ENCODE results near the gene DDC.

DDC gene

DNA sequence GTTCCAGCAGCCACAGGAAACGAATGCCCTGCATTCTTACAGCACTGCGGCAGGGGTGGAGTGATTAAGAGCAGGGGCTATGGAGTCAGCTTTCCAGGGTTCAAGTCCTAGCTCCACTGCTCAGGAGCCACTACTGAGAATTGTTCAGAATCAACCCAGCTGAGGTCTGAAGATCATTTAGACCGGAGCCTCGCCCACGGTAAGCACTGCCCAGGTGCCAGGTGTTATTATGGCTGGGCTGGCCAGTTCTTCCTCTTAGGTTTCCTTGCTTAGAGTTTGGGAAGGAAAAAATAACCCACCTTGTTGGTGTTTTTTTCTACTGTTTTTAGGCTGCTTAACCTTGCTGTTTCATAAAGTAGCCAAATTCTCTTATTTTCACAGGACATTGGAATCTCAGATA, 110.2 kb downstream of the DDC start:
- DNase-seq (ENCODE audit: low read depth): no peak

DNA sequence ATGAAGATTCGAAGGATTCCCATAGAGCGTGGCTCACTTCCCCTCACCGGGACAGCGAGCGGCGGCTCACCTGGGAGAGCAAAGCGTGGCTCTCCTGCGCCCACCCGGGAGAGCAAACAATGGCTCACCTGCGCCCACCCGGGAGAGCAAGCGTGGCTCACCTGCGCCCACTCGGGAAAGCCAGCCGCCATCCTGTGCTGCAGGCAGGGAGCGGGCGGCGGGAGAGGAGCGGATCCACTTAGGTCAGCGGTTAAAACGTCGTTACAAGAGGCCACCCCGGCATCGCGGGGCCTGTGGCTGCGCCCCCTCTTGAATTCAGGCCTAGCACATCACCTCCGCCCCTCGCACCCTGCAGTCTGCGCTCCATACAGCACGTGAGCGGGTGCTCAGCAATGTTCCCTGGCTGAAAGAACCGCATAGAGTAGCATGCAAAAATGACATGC, 114.6 kb downstream of the DDC start:
- no peak for DNase-seq (ENCODE audit: low read depth)

- DNase-seq (ENCODE audit: low read depth): peak; percentile 62
Measured at GRCh38 chr7:50449881-50450589, 115.2 kb downstream of the DDC start, which contains the start of gene FIGNL1. FIGNL1 (minus strand) TSS chr7:50450350; CDS start chr7:50447287, 3,063 bp downstream.

GRCh38 chr7:50449501-50449880, 115.7 kb downstream of the DDC start:
- no peak for DNase-seq (ENCODE audit: low read depth)

DNA sequence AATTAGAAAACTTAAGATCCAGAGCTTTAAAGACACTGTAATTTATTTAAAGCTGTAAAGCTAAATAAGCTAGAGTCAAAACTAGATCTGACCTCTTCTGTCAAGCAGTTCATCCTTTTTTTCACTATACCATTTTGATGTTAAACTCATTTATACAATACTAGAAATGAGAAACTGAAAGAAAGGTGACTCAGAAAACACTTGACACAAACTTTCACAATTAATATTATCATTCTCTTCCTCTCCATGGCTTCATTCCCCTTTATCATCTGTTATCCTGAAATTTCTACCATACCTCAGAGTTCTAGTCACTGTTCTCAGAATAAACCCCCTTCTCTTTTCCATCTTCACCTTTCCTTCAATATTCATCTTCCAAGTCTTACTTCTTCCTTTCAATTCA, 116.4 kb downstream of the DDC start:
- no peak for DNase-seq (ENCODE audit: low read depth)

GRCh38 chr7:50446542-50446960, 118.7 kb downstream of the DDC start:
- DNase-seq (ENCODE audit: low read depth): no peak

GRCh38 chr7:50436133-50436806, 128.9 kb downstream of the DDC start:
- no peak for DNase-seq (ENCODE audit: low read depth)

GRCh38 chr7:50431722-50432305, 133.4 kb downstream of the DDC start:
- no peak for DNase-seq (ENCODE audit: low read depth)

DNA sequence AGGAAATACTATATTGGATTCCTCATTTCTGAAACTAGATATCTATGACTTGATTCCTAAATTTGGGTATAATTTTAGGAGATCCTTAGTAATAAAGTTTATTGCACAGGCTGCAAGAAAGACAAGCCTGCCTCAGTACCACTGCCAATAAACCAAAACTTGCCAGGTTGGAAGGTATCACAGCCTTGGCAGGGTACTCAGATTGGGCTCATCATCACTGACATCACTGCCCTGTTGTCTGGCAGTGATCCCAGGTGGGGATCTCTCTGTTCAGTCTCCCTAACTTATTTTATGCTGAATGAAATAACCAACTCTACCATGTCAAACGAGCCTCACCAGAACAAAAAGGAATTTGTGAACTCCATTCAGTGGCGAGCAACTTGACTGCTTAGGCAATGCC, 133.9 kb downstream of the DDC start:
- no peak for DNase-seq (ENCODE audit: low read depth)

DNA sequence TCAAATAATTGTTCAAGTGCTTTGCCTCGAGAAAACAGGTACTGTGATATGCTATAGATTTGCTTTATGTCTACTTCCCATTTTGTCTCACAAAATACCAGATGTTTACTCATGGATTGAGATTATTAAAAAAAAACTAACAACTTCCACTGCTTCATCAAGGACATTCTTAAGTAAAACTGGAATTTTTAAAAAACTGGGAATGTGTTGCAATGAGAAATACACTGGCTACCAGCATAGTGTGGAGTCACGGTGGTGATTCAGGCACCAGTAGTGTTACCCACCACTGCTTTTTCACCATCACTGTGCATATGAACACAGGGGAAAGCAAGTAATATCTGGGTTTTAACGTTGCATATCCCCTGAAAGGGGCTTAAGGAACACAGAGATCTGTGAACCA, 136.3 kb downstream of the DDC start:
- no peak for DNase-seq (ENCODE audit: low read depth)

DNA sequence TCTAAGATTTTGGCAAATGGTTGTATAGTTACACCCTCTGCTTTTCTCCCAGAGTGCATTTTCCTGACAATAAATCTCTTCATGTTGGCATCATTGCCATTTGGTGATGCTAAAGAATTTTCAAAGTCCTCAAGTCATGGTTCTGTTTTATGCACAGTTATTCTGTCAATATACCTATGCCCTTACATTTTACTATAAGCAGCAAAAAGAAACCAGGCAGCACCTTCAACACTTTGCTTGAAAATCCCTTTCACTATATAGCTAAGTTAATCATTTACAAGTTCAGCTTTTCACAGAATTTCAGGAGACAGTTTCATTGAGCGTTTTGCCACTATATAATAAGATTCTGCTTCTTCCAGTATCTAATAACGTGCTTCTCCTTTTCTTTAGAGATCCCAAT, 137.7 kb downstream of the DDC start:
- no peak for DNase-seq (ENCODE audit: low read depth)

DNA sequence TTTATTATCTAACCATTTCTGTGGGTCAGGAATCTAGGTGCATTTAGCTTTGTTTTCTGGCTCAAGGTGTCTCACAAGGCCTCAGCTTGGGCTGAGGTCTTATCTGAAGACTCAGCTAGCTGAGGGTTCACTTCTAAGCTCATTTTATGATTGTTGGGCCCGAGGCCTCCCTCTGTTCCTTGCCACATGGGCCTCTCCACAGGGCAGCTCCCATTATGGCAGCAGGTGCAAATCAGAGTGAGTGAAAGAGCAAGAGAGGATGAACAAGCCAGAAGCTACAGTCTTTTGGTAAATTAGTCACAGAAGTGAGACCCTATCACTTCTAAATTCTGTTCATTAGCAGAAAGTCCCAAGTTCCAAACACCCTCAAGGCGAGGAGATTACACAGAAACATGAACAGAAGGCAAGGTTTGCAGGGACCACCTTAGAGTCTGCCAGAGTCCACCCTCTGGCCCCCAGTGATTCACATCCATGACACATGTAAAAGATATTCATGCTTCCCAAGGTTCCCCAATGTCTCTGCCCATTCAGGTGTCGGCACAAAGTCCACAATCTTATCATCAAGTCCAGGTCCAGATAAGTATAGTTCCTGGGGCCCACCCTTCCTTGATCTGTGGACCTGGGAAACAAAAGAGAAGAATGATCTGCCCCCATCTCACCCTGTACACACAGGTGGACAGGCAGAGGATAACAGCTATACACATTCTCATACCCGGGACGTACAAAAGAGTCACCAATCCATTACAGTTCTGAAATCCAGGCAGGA, 138.7 kb downstream of the DDC start:
- DNase-seq (ENCODE audit: low read depth): no peak

- DNase-seq (ENCODE audit: low read depth): no peak
Measured at GRCh38 chr7:50425318-50425717, 139.9 kb downstream of the DDC start.

GRCh38 chr7:50423860-50424259, 141.3 kb downstream of the DDC start:
- DNase-seq (ENCODE audit: low read depth): no peak

DNA sequence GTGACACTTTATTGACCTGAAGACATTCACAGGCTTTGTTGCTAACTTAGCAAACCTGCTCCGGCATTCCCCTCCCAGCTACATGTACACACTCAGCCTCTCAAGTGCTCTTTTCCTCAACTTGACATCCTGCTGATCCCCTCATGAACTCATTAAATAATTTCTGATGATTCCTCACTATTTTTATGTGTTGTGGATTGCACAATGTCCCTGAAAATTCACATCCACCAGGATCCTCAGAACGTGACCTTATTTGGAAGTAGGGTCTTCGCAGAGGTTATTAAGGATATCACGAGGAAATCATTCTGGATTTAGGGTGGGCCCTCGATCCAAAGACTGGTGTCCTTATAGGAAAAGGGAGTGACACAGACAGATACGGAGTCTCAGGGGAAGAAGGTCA, 142.3 kb downstream of the DDC start:
- no peak for DNase-seq (ENCODE audit: low read depth)

GRCh38 chr7:50421043-50421442, 144.2 kb downstream of the DDC start:
- no peak for DNase-seq (ENCODE audit: low read depth)

GRCh38 chr7:50418526-50419290, 146.5 kb downstream of the DDC start:
- DNase-seq (ENCODE audit: low read depth): no peak

DNA sequence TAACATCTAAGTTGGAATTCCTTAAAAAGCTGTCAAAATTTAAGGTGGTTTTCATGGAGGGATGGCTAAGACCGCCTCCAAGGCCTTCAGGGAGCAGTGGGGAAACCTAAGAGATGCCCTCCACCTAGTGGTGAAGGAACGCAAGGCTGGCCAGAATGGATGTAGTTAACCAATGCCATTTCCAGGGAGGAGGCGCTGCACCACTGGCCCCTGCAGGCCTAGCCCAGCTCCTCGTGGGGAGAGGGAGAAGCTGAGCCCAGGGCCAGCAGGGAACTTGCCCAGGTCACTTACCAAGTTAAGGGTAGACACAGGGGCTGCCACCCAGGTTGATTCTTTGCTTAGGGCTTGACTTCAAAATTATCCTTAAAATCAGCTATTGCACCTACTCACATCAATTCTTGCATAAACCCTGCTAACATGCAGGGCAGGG, 147.1 kb downstream of the DDC start:
- peak; percentile 34 for DNase-seq (ENCODE audit: low read depth)

- no peak for DNase-seq (ENCODE audit: low read depth)
Measured at GRCh38 chr7:50416527-50417182, 148.6 kb downstream of the DDC start.

- no peak for DNase-seq (ENCODE audit: low read depth)
Measured at GRCh38 chr7:50415844-50416364, 149.3 kb downstream of the DDC start.

DNA sequence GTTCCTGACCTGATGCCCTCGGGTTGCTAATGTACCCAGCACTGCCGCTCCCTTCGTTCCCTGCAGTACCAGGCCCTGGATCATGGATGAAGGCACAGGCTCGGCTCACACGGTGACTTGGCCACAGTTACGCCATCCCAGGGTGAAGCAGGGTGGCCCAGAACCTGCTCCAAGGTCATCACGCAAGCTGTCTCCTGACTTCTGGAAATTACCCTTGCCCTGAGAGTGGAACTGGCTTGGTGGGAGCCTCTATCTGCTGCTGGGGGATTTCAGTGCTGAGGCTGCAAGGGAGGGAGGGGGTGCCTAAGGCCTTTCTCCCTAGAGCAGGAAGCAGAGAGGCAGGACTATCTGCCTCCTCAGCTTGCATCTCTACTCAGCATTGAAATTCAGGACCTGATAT, 151.6 kb downstream of the DDC start:
- no peak for DNase-seq (ENCODE audit: low read depth)

Data from T-helper 22 cell (primary cell).